ENCODE measurements around the gene ACTG2. TPM values are rescaled to one million over a fixed set of nuclear protein-coding genes. Genes with fewer than 3 reads are reported as not detected.

ACTG2 gene
- total and polyA plus RNA-seq, 10 of the 15 experiments (the other 5 are each of a cell fraction or from before 2014, with no cell fraction given) = 0.06 to 0.97 (median 0.12) TPM; not detected in 7

- TF ChIP-seq, protein P1, sequence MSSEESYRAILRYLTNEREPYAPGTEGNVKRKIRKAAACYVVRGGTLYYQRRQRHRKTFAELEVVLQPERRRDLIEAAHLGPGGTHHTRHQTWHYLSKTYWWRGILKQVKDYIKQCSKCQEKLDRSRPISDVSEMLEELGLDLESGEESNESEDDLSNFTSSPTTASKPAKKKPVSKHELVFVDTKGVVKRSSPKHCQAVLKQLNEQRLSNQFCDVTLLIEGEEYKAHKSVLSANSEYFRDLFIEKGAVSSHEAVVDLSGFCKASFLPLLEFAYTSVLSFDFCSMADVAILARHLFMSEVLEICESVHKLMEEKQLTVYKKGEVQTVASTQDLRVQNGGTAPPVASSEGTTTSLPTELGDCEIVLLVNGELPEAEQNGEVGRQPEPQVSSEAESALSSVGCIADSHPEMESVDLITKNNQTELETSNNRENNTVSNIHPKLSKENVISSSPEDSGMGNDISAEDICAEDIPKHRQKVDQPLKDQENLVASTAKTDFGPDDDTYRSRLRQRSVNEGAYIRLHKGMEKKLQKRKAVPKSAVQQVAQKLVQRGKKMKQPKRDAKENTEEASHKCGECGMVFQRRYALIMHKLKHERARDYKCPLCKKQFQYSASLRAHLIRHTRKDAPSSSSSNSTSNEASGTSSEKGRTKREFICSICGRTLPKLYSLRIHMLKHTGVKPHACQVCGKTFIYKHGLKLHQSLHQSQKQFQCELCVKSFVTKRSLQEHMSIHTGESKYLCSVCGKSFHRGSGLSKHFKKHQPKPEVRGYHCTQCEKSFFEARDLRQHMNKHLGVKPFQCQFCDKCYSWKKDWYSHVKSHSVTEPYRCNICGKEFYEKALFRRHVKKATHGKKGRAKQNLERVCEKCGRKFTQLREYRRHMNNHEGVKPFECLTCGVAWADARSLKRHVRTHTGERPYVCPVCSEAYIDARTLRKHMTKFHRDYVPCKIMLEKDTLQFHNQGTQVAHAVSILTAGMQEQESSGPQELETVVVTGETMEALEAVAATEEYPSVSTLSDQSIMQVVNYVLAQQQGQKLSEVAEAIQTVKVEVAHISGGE (CRISPR knock-in tag; IDR thresholded peaks at IDR 0.05) = no peak
- TF ChIP-seq SUPT20H (IDR thresholded peaks at IDR 0.05; ENCODE audit: borderline replicate concordance, control insufficient read depth, low read depth, low read length) = no peak
- TF ChIP-seq, protein P2, sequence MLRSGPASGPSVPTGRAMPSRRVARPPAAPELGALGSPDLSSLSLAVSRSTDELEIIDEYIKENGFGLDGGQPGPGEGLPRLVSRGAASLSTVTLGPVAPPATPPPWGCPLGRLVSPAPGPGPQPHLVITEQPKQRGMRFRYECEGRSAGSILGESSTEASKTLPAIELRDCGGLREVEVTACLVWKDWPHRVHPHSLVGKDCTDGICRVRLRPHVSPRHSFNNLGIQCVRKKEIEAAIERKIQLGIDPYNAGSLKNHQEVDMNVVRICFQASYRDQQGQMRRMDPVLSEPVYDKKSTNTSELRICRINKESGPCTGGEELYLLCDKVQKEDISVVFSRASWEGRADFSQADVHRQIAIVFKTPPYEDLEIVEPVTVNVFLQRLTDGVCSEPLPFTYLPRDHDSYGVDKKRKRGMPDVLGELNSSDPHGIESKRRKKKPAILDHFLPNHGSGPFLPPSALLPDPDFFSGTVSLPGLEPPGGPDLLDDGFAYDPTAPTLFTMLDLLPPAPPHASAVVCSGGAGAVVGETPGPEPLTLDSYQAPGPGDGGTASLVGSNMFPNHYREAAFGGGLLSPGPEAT (IDR thresholded peaks at IDR 0.05; ENCODE audit: low read depth) = no peak
- TF ChIP-seq, protein P3, sequence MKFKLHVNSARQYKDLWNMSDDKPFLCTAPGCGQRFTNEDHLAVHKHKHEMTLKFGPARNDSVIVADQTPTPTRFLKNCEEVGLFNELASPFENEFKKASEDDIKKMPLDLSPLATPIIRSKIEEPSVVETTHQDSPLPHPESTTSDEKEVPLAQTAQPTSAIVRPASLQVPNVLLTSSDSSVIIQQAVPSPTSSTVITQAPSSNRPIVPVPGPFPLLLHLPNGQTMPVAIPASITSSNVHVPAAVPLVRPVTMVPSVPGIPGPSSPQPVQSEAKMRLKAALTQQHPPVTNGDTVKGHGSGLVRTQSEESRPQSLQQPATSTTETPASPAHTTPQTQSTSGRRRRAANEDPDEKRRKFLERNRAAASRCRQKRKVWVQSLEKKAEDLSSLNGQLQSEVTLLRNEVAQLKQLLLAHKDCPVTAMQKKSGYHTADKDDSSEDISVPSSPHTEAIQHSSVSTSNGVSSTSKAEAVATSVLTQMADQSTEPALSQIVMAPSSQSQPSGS (IDR thresholded peaks at IDR 0.05; ENCODE audit: low read length) = peak; percentile 89
- no peak for TF ChIP-seq MTA3 (IDR thresholded peaks at IDR 0.05; ENCODE audit: borderline replicate concordance, low read length)
- no peak for TF ChIP-seq MAX (IDR thresholded peaks at IDR 0.05; ENCODE audit: low read depth, low read length)
- no peak for TF ChIP-seq CEBPZ (IDR thresholded peaks at IDR 0.05; ENCODE audit: low read depth, low read length)
- TF ChIP-seq SMAD5 (IDR thresholded peaks at IDR 0.05; ENCODE audit: low read depth) = no peak
- TF ChIP-seq, protein P4, sequence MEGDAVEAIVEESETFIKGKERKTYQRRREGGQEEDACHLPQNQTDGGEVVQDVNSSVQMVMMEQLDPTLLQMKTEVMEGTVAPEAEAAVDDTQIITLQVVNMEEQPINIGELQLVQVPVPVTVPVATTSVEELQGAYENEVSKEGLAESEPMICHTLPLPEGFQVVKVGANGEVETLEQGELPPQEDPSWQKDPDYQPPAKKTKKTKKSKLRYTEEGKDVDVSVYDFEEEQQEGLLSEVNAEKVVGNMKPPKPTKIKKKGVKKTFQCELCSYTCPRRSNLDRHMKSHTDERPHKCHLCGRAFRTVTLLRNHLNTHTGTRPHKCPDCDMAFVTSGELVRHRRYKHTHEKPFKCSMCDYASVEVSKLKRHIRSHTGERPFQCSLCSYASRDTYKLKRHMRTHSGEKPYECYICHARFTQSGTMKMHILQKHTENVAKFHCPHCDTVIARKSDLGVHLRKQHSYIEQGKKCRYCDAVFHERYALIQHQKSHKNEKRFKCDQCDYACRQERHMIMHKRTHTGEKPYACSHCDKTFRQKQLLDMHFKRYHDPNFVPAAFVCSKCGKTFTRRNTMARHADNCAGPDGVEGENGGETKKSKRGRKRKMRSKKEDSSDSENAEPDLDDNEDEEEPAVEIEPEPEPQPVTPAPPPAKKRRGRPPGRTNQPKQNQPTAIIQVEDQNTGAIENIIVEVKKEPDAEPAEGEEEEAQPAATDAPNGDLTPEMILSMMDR (IDR thresholded peaks at IDR 0.05 in 2 of 3, conservative IDR thresholded peaks at IDR 0.05 in 1 of 3; ENCODE audit: control insufficient read depth in 2 of 3, extremely low read depth in 1 of 3, insufficient read depth in 1 of 3, low read depth in 3 of 3, low read length in 3 of 3) = no peak
- TF ChIP-seq MXI1 (IDR thresholded peaks at IDR 0.05; ENCODE audit: low read depth, low read length) = peak; percentile 63
- TF ChIP-seq, protein P5, sequence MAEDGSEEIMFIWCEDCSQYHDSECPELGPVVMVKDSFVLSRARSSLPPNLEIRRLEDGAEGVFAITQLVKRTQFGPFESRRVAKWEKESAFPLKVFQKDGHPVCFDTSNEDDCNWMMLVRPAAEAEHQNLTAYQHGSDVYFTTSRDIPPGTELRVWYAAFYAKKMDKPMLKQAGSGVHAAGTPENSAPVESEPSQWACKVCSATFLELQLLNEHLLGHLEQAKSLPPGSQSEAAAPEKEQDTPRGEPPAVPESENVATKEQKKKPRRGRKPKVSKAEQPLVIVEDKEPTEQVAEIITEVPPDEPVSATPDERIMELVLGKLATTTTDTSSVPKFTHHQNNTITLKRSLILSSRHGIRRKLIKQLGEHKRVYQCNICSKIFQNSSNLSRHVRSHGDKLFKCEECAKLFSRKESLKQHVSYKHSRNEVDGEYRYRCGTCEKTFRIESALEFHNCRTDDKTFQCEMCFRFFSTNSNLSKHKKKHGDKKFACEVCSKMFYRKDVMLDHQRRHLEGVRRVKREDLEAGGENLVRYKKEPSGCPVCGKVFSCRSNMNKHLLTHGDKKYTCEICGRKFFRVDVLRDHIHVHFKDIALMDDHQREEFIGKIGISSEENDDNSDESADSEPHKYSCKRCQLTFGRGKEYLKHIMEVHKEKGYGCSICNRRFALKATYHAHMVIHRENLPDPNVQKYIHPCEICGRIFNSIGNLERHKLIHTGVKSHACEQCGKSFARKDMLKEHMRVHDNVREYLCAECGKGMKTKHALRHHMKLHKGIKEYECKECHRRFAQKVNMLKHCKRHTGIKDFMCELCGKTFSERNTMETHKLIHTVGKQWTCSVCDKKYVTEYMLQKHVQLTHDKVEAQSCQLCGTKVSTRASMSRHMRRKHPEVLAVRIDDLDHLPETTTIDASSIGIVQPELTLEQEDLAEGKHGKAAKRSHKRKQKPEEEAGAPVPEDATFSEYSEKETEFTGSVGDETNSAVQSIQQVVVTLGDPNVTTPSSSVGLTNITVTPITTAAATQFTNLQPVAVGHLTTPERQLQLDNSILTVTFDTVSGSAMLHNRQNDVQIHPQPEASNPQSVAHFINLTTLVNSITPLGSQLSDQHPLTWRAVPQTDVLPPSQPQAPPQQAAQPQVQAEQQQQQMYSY (CRISPR knock-in tag; IDR thresholded peaks at IDR 0.05) = no peak
These were observed 70.7 kb downstream of the ACTG2 start (continued) for GRCh38 chr2:73963385-73964120.
